Memory B cell (primary cell): ENCODE measurements around the gene KPNA2.
A peak's percentile ranks its signal among the peaks of the same experiment; 100 is the strongest.
"Not testable (repeated sequence)": the region's sequence is repeated elsewhere in the genome, so short reads cannot be mapped to it uniquely, and the experiment has no call there.

Experiments
- ATAC-seq: fragments of 150-1000 bp; cut with Tn5 transposase; 2 replicates; pipeline ENCODE4 v1.10.0; 2021; ENCODE audit warnings: low read depth, mild to moderate bottlenecking, moderate library complexity
- DNase-seq, 2 donors: peaks; one replicate each; pipeline ENCODE4 v3.0.0; 2022; ENCODE audit warnings: low spot score in 2 of 2
- H3K27ac Mint-ChIP-seq: one replicate; pipeline ENCODE4 v1.8.0; 2022; ENCODE audit warnings: mild to moderate bottlenecking, moderate library complexity, mixed read lengths
- H3K27me3 Mint-ChIP-seq: one replicate; pipeline ENCODE4 v1.8.0; 2022; ENCODE audit warnings: mixed read lengths
- H3K36me3 Mint-ChIP-seq: one replicate; pipeline ENCODE4 v1.8.0; 2022; ENCODE audit warnings: mild to moderate bottlenecking, mixed read lengths
- H3K4me1 Mint-ChIP-seq: one replicate; pipeline ENCODE4 v1.8.0; 2022; ENCODE audit warnings: mixed read lengths
- H3K4me3 Mint-ChIP-seq: one replicate; pipeline ENCODE4 v1.8.0; 2022; ENCODE audit warnings: mild to moderate bottlenecking, moderate library complexity, mixed read lengths
- H3K9me3 Mint-ChIP-seq: one replicate; pipeline ENCODE4 v1.8.0; 2022; ENCODE audit warnings: mixed read lengths

The KPNA2 gene

DNA sequence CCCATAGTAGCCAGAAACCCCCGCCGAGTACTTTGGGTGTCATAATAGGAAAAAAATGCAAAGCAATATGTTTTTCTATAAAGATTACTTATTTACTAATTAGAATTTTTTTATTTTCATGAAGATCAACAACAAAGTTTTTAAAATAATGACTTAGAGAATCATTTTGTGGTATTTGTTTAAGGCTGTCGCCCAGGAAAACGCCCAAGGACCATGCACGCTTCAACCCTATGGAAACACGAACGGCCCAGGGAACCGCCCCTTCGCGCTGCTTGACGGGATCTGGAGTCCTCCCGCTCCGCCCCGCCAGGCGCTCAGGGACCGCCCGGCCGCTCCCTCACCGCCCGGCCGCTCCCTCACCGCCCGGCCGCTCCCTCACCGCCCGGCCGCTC is 408 bp upstream of the KPNA2 start:
- Mint-ChIP-seq H3K4me1 (peaks cover 6% of the 10 kb centered on the region), H3K4me3 (peak overlapping the region; percentile 83)

DNA sequence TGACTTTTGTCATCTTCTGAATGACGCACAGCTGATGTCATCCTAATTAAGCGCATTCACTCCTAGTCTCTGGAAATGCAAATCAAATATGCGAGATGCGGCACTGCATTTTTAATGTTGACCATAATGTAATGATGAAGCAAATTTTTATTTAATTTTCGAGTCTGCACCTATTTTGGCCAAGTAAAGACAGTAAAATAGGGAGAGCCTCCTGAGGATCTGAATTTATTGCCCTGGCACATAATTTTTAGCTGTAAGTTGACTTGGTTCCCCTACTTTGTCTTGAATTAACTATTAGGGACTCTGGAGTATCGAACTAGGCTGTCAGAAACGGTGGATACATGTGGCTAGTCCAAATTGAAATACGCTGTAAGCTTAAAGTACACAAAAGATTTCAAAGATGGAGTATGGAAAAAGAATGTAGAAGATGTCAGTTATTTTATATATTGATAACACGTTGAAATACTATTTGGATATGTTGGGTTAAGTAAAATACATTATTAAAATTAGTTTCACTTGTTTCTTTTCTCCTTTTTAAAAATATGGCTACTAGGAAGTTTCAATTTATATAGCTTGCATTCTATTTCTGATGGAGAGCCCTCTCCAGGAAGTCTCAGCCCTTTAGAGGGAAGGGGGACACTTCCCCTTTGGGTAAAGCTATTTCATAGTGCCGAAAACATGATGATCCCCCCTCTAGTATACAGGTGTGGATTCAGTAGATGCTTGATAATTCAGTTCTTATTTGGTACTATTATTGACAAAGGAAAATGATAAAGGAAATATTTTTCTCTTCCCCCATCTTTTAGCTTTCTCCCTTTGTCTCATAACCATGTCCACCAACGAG is 991 bp downstream of the KPNA2 start:
- DNase-seq (no peak), ATAC-seq (no peak)
- H3K36me3 Mint-ChIP-seq, result peaks cover 6% of the 10 kb centered on the region
- no peaks in the 10 kb centered on the region for H3K27me3 Mint-ChIP-seq
- H3K4me3 Mint-ChIP-seq, result peak overlapping the region; percentile 83
- peaks cover 6% of the 10 kb centered on the region for H3K4me1 Mint-ChIP-seq
- peak overlapping the region; percentile 84 for H3K27ac Mint-ChIP-seq
- H3K9me3 Mint-ChIP-seq, result no peaks in the 10 kb centered on the region

More for the DNA sequence above, 408 bp upstream of the KPNA2 start:
- H3K36me3 Mint-ChIP-seq, result peaks cover 3% of the 10 kb centered on the region
- ATAC-seq (peak; percentile 78), DNase-seq (peak in 1 of 2 donors; percentile 69)
- peak overlapping the region; percentile 84 for H3K27ac Mint-ChIP-seq
- H3K27me3 Mint-ChIP-seq, result no peaks in the 10 kb centered on the region
- no peaks in the 10 kb centered on the region for H3K9me3 Mint-ChIP-seq

DNA sequence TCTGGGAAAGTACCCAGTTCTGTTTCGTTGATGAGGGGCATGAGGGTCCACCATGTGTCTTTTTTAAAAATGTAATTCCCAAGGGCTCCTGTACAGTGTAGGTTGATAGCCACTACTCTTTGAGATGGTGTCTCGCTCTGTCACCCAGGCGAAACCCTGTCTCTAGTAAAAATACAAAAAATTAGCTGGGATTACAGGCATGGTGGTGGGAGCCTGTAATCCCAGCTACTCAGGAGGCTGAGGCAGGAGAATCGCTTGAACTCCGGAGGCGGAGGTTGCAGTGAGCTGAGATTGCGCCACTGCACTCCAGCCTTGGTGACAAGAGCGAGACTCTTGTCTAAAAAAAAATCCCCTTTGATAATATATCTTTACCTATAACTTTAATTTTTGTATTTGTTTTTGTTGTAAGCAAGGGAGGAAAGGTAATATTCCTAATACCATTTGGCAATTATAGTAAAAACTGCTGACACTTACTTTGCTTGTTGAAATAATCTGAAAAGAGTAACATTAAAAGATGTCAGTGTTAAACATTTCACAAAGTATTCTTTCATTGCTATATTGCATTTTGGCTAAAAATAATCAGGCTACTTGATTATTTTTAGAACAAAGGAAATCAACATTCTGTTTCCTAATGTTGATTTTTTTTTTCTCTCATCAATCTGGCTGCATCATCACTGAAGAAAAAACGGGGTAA is 11.8 kb downstream of the KPNA2 start:
- peaks cover 17% of the 10 kb centered on the region for H3K36me3 Mint-ChIP-seq
- ATAC-seq (no peak), DNase-seq (no peak)
- no peak overlapping the region for H3K4me3 Mint-ChIP-seq
- no peaks in the 10 kb centered on the region for H3K27me3 Mint-ChIP-seq
- no peak overlapping the region for H3K27ac Mint-ChIP-seq
- no peaks in the 10 kb centered on the region for H3K9me3 Mint-ChIP-seq
- H3K4me1 Mint-ChIP-seq, result peaks cover 5% of the 10 kb centered on the region

DNA sequence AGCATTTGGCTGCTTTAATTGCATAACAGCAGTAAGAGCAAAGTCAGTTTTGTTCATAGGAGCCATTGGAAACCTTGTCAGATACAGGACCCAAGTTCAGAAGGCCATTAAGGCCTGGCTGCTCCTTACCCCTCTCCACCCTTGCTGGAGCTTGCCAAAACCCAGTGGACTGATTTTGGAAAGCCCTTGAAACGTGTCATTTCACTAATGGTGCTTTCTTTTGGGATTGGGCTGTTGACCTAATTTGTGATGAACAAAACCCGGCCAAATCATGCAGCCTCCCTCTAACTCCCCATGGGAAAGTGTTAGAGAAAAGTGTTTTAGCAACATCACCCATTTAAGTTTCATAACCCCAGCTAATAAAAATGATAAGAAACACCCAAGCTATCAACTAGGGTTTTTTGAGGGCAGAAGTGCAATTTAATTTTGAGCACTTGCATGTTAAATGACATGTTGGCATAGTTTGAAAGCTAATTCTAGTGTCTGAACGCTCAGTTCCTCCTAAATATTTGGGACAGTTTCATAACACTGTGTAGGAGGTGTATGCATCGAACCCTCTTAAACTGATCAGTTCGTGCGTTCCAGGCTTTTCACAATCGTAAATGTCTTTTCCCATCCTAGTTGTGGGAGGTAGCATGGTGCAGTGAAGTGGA is 12.5 kb downstream of the KPNA2 start:
- H3K36me3 Mint-ChIP-seq, result peaks cover 13% of the 10 kb centered on the region
- H3K4me3 Mint-ChIP-seq, ATAC-seq, H3K9me3 Mint-ChIP-seq, H3K27me3 Mint-ChIP-seq, H3K4me1 Mint-ChIP-seq, DNase-seq, H3K27ac Mint-ChIP-seq: not testable (repeated sequence)

DNA sequence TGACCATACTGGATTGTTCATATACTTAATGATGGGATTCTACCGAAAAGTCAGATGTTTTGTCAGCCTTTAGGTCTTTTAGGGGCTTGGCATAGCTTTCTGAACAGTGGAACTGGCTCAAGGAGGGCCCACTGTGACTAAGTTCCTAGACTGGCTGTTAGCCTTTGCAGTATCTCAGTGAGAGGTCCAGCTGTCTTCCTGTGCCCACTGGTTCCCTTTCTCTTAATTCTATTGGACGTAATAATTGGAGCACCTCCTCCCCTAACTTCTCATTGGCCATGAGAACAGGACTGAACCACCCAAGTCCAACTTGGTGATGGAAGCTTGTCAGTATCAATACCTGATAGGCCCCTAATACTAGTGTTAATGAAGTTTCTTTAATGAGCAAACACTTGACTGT is 13.5 kb downstream of the KPNA2 start:
- H3K36me3 Mint-ChIP-seq, result peaks cover 10% of the 10 kb centered on the region
- H3K27ac Mint-ChIP-seq, result no peak overlapping the region
- no peak for ATAC-seq

DNA sequence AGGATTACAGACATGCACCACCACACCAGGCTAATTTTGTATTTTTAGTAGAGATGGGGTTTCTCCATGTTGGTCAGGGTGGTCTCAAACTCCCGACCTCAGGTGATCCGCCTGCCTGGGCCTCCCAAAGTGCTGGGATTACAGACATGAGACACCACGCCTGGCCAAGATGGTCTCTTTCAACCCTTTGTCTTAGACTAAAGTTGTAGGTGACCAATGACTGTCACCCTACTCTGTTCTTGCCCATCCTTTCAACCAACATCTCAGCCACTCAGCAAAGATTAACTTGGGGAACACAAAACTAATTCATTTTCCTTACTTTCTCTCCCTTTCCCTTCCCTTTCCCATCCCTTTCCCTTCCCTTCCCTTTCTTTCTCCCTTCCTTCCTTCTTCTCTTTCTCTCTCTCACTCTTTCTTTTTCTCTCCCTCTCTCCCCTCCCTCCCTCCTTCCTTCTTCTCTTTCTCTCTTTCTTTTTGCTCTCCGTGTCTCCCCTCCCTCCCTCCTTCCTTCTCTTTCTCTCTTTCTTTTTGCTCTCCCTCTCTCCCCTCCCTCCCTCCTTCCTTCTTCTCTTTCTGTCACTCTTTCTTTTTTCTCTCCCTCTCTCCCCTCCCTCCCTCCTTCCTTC is 14.4 kb downstream of the KPNA2 start:
- H3K27ac Mint-ChIP-seq, H3K4me3 Mint-ChIP-seq, H3K9me3 Mint-ChIP-seq, H3K4me1 Mint-ChIP-seq, H3K27me3 Mint-ChIP-seq, DNase-seq, ATAC-seq, H3K36me3 Mint-ChIP-seq: not testable (repeated sequence)

More for the DNA sequence above, 13.5 kb downstream of the KPNA2 start:
- no peaks in the 10 kb centered on the region for H3K9me3 Mint-ChIP-seq
- H3K27me3 Mint-ChIP-seq, result no peaks in the 10 kb centered on the region
- H3K4me3 Mint-ChIP-seq, result no peak overlapping the region
- no peak for DNase-seq
- peaks cover 5% of the 10 kb centered on the region for H3K4me1 Mint-ChIP-seq

DNA sequence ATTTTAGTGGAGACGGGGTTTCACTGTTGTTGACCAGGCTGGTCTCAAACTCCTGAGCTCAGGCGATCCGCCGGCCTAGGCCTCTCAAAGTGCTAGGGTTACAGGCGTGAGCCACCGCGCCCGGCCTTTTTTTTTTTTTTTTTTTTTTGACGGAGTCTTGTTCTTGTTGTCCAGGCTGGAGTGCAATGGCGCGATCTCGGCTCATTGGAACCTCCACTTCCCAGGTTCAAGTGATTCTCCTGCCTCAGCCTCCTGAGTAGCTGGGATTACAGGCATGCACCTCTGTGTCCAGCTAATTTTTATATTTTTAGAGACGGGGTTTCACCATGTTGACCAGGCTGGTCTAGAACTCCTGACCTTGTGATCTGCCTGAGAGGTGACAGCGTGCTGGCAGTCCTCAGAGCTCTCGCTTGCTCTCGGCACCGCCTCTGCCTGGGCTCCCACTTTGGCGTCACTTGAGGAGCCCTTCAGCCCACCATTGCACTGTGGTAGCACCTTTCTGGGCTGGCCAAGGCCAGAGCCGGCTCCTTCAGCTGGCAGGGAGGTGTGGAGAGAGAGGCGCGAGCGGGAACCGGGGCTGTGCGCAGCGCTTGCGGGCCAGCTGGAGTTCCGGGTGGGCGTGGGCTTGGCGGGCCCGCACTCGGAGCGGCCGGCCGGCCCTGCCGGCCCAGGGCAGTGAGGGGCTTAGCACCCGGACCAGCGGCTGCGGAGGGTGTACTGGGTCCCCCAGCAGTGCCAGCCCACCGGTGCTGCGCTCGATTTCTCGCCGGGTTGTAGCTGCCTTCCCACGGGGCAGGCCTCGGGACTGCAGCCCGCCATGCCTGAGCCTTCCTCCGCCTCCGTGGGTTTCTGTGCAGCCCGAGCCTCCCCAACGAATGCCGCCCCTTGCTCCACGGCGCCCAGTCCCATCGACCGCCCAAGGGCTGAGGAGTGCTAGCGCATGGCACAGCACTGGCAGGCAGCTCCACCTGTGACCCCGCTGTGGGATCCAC is 16.1 kb downstream of the KPNA2 start:
- H3K27ac Mint-ChIP-seq, ATAC-seq: not testable (repeated sequence)

DNA sequence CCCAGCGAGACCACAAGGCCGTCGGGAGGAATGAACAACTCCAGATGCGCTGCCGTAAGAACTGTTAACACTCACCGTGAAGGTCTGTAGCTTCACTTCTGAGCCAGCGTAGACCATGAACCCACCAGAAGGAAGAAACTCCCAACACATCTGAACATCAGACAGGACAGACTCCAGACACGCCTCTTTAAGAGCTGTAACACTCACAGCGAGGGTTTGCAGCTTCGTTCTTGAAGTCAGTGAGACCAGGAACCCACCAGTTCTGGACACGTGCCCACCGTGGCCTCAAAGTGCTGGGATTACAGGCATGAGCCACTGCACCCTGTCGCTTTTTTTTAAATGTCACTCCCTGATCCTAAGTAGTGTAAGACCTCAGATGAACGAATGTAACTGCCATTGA is 17.3 kb downstream of the KPNA2 start:
- no peaks in the 10 kb centered on the region for H3K27me3 Mint-ChIP-seq
- no peak overlapping the region for H3K4me3 Mint-ChIP-seq
- DNase-seq, result no peak
- no peak overlapping the region for H3K27ac Mint-ChIP-seq
- ATAC-seq, result no peak
- H3K4me1 Mint-ChIP-seq, result peaks cover 5% of the 10 kb centered on the region
- no peaks in the 10 kb centered on the region for H3K9me3 Mint-ChIP-seq
- no peaks in the 10 kb centered on the region for H3K36me3 Mint-ChIP-seq

More for the DNA sequence above, 16.1 kb downstream of the KPNA2 start:
- DNase-seq, H3K36me3 Mint-ChIP-seq, H3K4me3 Mint-ChIP-seq, H3K4me1 Mint-ChIP-seq, H3K9me3 Mint-ChIP-seq, H3K27me3 Mint-ChIP-seq: not testable (repeated sequence)

DNA sequence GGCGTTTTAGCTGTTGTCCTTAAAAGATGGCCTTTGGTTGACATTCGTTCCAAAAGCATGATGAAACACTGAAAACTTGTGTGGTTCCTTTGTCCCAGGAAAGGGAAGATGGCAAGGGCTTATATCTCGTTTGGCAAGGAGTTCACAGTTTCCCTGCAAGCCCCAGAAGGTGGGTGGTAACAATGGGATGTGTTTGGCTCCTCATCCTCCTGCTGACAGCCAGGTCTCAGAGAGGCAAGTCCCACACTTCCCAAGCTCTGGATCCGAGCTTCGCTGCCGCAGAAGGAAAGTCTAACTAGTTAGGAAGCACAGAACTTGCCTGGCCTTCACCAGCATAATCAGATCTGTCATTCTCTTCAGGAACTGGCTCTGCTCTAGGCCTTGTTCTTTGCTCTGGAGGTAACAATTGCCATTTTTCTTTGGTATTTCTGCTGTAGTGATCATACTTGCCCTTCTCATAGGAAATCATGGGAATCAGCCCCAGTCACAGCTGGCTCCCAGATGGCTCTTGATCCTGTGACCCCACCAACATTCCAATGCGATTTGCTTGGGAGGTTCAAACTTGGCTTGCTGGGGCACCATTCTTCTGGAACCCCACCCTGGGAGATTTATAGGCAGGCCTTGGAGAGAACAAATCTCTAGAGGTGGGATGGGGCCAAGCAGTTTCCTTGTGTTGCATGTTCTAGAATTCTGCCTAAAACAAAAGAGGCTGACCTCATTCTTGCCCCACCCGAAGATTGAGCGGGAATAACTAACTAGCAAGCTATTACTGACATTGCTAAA is 17.9 kb downstream of the KPNA2 start:
- Mint-ChIP-seq H3K36me3 (no peaks in the 10 kb centered on the region), H3K4me3 (no peak overlapping the region), H3K9me3 (no peaks in the 10 kb centered on the region), H3K4me1 (peaks cover 5% of the 10 kb centered on the region), H3K27me3 (no peaks in the 10 kb centered on the region), H3K27ac (no peak overlapping the region)
- DNase-seq, result no peak
- no peak for ATAC-seq

DNA sequence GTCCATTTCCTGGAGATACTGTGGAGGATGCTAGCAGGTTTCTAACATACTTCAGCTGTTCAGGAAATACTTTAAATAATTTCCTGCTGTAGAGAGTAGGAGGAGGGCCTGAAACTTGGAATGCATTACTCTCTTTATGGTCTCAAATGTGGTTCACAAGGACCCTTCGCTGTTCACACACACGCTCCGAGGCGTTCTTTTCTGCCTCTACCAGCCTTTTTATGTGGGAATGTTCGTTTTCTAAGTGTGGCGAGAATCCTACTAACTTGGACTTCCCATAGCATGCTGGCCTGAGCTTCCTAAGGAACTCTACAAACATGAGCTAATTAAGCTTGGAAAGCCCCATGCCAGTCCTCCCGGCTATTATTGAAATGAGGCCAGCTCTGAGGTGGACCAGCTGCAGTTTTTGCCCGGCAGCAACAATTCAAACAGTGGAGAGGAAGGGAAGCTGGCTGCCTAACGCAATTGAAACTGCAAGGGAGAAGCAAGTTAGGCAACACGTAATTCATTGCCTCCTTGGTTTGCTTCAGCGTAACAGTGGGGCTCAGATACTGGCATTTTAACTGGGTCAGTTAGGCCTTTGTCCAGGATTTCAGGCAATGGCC is 18.9 kb downstream of the KPNA2 start:
- no peaks in the 10 kb centered on the region for H3K27me3 Mint-ChIP-seq
- ATAC-seq (no peak), DNase-seq (no peak)
- no peaks in the 10 kb centered on the region for H3K36me3 Mint-ChIP-seq
- no peaks in the 10 kb centered on the region for H3K9me3 Mint-ChIP-seq
- no peak overlapping the region for H3K27ac Mint-ChIP-seq
- H3K4me1 Mint-ChIP-seq, result peaks cover 5% of the 10 kb centered on the region
- no peak overlapping the region for H3K4me3 Mint-ChIP-seq

DNA sequence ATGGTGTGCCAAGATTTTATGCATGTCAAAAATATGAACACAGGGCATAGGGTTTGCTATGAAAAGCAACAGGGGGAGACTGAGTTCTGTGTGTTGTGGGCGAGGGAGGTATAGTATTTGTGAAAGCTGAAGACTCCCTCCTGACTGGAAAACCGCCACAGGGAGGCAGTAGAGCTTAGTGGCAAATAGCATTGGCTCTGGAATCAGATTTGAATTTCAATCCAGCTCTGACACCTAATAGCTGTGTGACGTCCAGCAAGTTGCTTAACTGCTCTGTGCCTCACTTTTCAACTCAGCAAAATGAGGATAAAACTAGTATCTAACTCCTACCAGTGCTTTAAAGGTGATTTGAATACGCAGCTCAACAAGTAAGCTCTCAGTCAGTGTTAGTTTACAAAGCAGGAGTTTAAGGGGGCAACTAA is 22.0 kb downstream of the KPNA2 start:
- Mint-ChIP-seq H3K27ac (no peak overlapping the region), H3K4me3 (no peak overlapping the region), H3K27me3 (no peaks in the 10 kb centered on the region), H3K36me3 (no peaks in the 10 kb centered on the region), H3K9me3 (no peaks in the 10 kb centered on the region), H3K4me1 (peaks cover 3% of the 10 kb centered on the region)
- ATAC-seq (peak; percentile 73), DNase-seq (peak in 1 of 2 donors; percentile 29)

DNA sequence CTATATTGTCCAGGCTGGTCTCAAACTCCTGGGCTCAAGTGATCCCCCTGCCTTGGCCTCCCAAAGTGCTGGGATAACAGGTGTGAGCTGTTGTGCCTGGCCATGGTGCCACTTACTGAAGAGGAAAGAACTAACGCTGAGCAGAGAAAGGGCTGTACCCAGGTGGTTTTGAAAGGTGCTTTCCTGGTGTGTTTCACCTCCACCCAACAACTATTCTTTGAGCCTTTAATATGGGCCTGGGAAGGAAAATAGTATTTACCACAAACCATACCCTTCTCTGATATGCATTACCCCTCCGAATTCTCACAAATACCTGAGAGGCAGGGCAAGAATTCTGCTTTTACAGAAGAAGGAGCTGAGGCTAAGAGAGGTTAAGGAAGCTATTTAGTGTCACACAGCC is 24.8 kb downstream of the KPNA2 start:
- Mint-ChIP-seq H3K27ac (no peak overlapping the region), H3K9me3 (no peaks in the 10 kb centered on the region), H3K36me3 (no peaks in the 10 kb centered on the region), H3K4me3 (no peak overlapping the region), H3K4me1 (peaks cover 3% of the 10 kb centered on the region), H3K27me3 (no peaks in the 10 kb centered on the region)
- DNase-seq, result no peak
- peak; percentile 32 for ATAC-seq
